ENCODE measurements around the gene CCDC28A. TPM values are rescaled to one million over a fixed set of nuclear protein-coding genes. Genes with fewer than 3 reads are reported as not detected.

CCDC28A gene
- total RNA-seq, 1 experiment from 2014 or later: 9.8 TPM

DNA sequence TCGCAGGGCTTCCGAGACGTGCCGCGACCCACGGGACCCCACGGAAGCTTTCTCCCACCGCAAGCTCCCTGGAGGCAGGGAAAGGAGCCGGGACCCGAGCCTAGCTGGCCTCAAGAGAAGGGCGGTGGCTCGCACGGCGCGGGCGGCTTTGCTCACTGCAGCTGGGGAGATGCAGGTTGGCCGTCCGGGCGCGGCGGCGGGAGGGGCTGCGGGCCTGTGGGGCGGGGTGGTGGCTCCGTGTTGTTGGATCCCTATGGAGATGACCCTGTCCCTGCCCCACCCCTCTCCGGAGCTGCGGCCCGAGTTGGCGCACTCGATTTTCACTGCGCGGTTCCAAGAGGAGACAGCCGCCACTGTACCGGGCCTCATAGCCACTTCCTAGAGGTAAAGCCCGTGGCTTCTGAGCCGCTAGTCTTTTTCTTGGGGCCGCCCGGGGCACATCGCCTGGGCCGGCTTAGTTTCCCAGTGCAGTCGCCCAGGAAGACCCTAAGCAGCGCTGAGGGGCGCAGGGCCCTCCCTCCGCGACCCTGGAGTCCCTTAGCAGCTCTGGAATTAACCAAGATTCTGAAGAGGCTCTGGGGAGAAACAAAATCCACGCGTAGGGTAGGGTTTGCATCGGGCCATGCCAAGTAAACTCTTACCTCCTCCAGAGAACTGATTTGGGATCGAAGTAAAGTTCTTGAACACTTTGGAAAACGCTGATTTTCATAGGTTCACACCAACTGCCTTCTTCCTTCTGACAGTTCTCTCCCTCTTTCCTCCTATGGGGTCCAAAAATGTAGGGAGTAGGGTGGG, 22.4 kb downstream of the CCDC28A start, which contains the start of gene ECT2L:
Gene ECT2L, plus strand, starts transcription at position 279 of the 795 bp plus-strand sequence. CDS start 17,188 bp downstream, outside the sequence.
- Mint-ChIP-seq H3K4me3 (ENCODE audit: low read depth, unreplicated experiment) (peak within 1 kb of the TSS; percentile 56), H3K9me3 (ENCODE audit: low read depth, unreplicated experiment) (no peaks in the 10 kb centered on the region), H3K36me3 (ENCODE audit: insufficient read depth, unreplicated experiment) (no peaks in the 10 kb centered on the region), H3K27me3 (ENCODE audit: unreplicated experiment) (no peaks in the 10 kb centered on the region), H3K27ac (ENCODE audit: unreplicated experiment) (no peak within 1 kb of the TSS), H3K4me1 (ENCODE audit: low read depth, unreplicated experiment) (peaks cover 12% of the 10 kb centered on the region)
- DNase-seq: peak; percentile 76
- TF ChIP-seq, protein P1, sequence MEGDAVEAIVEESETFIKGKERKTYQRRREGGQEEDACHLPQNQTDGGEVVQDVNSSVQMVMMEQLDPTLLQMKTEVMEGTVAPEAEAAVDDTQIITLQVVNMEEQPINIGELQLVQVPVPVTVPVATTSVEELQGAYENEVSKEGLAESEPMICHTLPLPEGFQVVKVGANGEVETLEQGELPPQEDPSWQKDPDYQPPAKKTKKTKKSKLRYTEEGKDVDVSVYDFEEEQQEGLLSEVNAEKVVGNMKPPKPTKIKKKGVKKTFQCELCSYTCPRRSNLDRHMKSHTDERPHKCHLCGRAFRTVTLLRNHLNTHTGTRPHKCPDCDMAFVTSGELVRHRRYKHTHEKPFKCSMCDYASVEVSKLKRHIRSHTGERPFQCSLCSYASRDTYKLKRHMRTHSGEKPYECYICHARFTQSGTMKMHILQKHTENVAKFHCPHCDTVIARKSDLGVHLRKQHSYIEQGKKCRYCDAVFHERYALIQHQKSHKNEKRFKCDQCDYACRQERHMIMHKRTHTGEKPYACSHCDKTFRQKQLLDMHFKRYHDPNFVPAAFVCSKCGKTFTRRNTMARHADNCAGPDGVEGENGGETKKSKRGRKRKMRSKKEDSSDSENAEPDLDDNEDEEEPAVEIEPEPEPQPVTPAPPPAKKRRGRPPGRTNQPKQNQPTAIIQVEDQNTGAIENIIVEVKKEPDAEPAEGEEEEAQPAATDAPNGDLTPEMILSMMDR (IDR thresholded peaks at IDR 0.05; ENCODE audit: unreplicated experiment): no peak
- BruUV-seq (replicated peaks): no TSS peak
- CTCF ChIA-PET: interaction anchor here (0.6 to 0.7 kb wide), 2 partner anchors 310 to 442 kb away, joined by 3 to 6 read pairs; no protein-coding TSS in a partner anchor
- intact Hi-C loops (cut with micrococcal nuclease; ENCODE audit: unreplicated experiment): no loop called here

DNA sequence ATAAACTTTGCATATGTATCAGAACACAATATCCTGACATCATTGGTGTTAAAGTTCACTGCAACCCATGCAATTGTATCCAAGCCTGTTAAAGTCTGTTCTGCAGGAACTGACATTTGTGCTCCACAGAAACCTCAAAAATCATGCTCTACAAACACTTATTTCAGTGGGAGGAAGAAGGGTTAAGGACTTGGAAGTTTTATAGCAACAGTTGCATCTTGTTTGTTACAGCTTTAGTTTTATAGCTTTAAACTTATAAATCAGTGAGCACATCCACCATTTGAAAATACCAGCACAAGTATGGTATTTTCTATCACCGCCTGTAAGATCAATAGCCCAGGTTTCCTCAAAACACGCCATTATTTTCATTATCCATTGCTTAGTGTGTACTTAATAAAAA, 23.2 kb downstream of the CCDC28A start:
- Mint-ChIP-seq H3K27ac (ENCODE audit: unreplicated experiment) (no peak overlapping the region), H3K9me3 (ENCODE audit: low read depth, unreplicated experiment) (no peaks in the 10 kb centered on the region), H3K4me1 (ENCODE audit: low read depth, unreplicated experiment) (peaks cover 12% of the 10 kb centered on the region), H3K27me3 (ENCODE audit: unreplicated experiment) (no peaks in the 10 kb centered on the region), H3K4me3 (ENCODE audit: low read depth, unreplicated experiment) (peak overlapping the region; percentile 56), H3K36me3 (ENCODE audit: insufficient read depth, unreplicated experiment) (no peaks in the 10 kb centered on the region)
- CTCF ChIA-PET: no interaction called here
- TF ChIP-seq, protein P1 (IDR thresholded peaks at IDR 0.05; ENCODE audit: unreplicated experiment): no peak
- TSS peak; percentile 77 for BruUV-seq (replicated peaks)
- intact Hi-C loops (cut with micrococcal nuclease; ENCODE audit: unreplicated experiment): no loop called here
- no peak for DNase-seq

DNA sequence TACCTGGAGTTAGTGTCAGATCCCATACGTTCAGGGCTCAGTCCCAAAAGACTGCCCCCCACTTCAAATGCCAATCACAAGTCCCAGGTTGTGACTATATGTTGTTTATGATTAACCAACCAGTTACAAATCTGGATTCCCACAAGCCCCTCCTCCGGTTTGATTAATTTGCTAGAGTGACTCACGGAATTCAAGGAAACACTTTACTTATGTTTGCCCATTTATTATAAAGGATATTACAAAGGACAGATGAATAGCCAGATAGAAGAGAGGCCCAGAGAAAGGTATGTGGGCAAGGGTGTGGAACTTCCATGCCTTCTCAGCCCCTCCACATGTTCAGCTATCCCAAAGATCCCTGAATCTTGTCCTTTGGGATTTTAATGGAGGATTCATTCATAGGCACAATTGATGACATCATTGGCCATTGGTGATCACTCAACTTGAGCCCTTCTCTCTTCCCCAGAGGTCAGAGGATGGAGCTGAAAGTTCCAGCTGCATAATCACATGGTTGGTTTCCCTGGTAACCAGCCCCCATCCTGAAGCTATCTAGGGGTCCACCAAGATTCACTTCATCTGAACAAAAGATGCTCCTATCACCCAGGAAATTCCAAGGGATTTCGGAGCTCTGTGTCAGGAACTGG, 24.4 kb downstream of the CCDC28A start:
- Mint-ChIP-seq H3K4me1 (ENCODE audit: low read depth, unreplicated experiment) (peaks cover 12% of the 10 kb centered on the region), H3K27ac (ENCODE audit: unreplicated experiment) (peak overlapping the region; percentile 91), H3K9me3 (ENCODE audit: low read depth, unreplicated experiment) (no peaks in the 10 kb centered on the region), H3K36me3 (ENCODE audit: insufficient read depth, unreplicated experiment) (no peaks in the 10 kb centered on the region), H3K4me3 (ENCODE audit: low read depth, unreplicated experiment) (peak overlapping the region; percentile 68), H3K27me3 (ENCODE audit: unreplicated experiment) (no peaks in the 10 kb centered on the region)
- CTCF ChIA-PET: no interaction called here
- intact Hi-C loops (cut with micrococcal nuclease; ENCODE audit: unreplicated experiment): no loop called here
- TF ChIP-seq, protein P1 (IDR thresholded peaks at IDR 0.05; ENCODE audit: unreplicated experiment): no peak
- BruUV-seq (replicated peaks): no TSS peak
- DNase-seq: peak; percentile 37

DNA sequence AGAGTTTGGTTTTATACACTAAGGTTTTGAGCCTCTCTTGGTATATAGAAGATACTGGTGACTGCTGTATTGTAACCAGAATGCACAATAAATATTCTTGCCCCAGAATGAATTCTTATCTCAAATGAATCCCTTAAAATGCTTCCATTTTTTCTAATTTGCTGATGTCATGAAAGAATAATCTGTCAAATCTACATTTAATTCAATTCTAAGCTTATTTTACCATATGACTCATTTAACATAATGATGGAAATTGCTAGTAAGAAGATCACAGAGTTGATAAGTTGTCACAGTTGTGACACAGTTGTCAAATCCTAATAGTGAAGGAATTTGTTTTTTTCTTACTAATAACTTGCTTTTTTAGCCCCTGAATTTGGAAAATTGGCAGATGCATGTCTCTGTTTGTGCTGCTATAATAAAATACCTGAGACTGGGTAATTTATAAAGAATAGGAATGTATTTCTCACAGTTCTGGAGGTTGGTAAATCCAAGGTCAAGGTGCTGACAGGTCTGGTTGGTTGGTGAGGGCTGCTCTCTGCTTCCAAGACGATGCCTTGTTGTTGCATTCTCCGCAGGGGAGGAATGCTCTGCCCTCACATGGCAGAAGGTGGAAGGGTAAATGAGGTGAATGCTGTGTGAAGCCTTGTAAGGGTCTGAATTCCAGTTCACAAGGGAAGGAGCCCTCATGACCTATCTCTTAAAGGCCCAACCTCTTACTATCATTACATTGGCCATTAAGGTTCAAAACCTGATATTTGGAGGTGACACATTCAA, 27.0 kb downstream of the CCDC28A start:
- H3K27ac Mint-ChIP-seq (ENCODE audit: unreplicated experiment): no peak overlapping the region
- CTCF ChIA-PET: no interaction called here

More for the DNA sequence above, 27.0 kb downstream of the CCDC28A start:
- no TSS peak for BruUV-seq (replicated peaks)
- peaks cover 12% of the 10 kb centered on the region for H3K4me1 Mint-ChIP-seq (ENCODE audit: low read depth, unreplicated experiment)
- no peak for DNase-seq
- TF ChIP-seq, protein P1 (IDR thresholded peaks at IDR 0.05; ENCODE audit: unreplicated experiment): no peak
- H3K9me3 Mint-ChIP-seq (ENCODE audit: low read depth, unreplicated experiment): no peaks in the 10 kb centered on the region
- no peaks in the 10 kb centered on the region for H3K27me3 Mint-ChIP-seq (ENCODE audit: unreplicated experiment)
- intact Hi-C loops (cut with micrococcal nuclease; ENCODE audit: unreplicated experiment): no loop called here
- H3K36me3 Mint-ChIP-seq (ENCODE audit: insufficient read depth, unreplicated experiment): no peaks in the 10 kb centered on the region
- H3K4me3 Mint-ChIP-seq (ENCODE audit: low read depth, unreplicated experiment): no peak overlapping the region
